ENCODE measurements around the gene FHOD3. TPM values are rescaled to one million over a fixed set of nuclear protein-coding genes. Genes with fewer than 3 reads are reported as not detected.
"Not testable (repeated sequence)": the region's sequence is repeated elsewhere in the genome, so short reads cannot be mapped to it uniquely, and the experiment has no call there.

Gene FHOD3
- total RNA-seq, 4 donors from 2014 or later = 3.5 to 40.0 (median 14.5) TPM

DNA sequence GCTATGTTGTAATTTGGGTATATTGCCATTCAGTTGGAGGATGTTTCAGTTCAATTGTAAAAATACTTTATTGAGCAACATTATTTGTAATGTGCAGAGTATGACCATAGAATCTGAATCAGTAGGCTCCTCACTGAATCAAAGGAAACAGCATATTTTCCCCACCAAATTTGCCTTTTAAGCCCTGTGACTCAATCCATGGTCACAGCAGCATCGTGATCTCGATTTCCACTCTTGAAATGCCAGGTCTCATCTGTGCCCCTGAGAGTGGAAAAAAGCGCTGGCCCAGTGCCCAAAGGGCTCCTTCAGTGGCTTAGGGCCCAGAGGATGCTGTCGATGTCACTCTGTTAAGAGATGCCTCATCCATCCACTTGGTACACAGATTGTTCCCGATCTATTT lies 57.5 kb downstream of the FHOD3 start:
- H3K27ac ChIP-seq = no peak overlapping the region
- H3K27me3 ChIP-seq = no peaks in the 10 kb centered on the region
- WGBS, 2 donors (ENCODE audit: low coverage in 1 of 2) = 81 to 92% methylated on average over 2 to 5 of the region's 5 CpGs
- in situ Hi-C loops (cut with MboI; ENCODE audit: low pct_ligation_motif_present in 1 of 4, low pct_unique_long_range_greater_than_20kb in 1 of 4, low sequenced_read_pairs in 3 of 4) = no loop called here
- H3K4me1 ChIP-seq = peaks cover 0 to 10% (median 4%) of the 10 kb centered on the region in 4 donors
- no peak for DNase-seq
- H3K36me3 ChIP-seq = no peaks in the 10 kb centered on the region
- intact Hi-C loops (cut with DNase I; ENCODE audit: low total_unique reads) = no loop called here
- no peak overlapping the region for H3K4me3 ChIP-seq
- TF ChIP-seq EP300 (IDR thresholded peaks at IDR 0.05; ENCODE audit: low read depth) (no peak), POLR2AphosphoS5 (IDR thresholded peaks at IDR 0.05) (no peak), POLR2A (IDR thresholded peaks at IDR 0.05) (no peak)
- TF ChIP-seq, protein P1, sequence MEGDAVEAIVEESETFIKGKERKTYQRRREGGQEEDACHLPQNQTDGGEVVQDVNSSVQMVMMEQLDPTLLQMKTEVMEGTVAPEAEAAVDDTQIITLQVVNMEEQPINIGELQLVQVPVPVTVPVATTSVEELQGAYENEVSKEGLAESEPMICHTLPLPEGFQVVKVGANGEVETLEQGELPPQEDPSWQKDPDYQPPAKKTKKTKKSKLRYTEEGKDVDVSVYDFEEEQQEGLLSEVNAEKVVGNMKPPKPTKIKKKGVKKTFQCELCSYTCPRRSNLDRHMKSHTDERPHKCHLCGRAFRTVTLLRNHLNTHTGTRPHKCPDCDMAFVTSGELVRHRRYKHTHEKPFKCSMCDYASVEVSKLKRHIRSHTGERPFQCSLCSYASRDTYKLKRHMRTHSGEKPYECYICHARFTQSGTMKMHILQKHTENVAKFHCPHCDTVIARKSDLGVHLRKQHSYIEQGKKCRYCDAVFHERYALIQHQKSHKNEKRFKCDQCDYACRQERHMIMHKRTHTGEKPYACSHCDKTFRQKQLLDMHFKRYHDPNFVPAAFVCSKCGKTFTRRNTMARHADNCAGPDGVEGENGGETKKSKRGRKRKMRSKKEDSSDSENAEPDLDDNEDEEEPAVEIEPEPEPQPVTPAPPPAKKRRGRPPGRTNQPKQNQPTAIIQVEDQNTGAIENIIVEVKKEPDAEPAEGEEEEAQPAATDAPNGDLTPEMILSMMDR (IDR thresholded peaks at IDR 0.05) = no peak
- H3K9me3 ChIP-seq = no peaks in the 10 kb centered on the region

- in situ Hi-C loops (cut with MboI; ENCODE audit: low pct_ligation_motif_present in 1 of 4, low pct_unique_long_range_greater_than_20kb in 1 of 4, low sequenced_read_pairs in 3 of 4) (no loop called here), intact Hi-C loops (cut with DNase I; ENCODE audit: low total_unique reads) (no loop called here)
- H3K9me3 ChIP-seq = no peaks in the 10 kb centered on the region
- DNase-seq = no peak
- H3K27me3 ChIP-seq = no peaks in the 10 kb centered on the region
- H3K4me3 ChIP-seq = no peak overlapping the region
- no peaks in the 10 kb centered on the region for H3K36me3 ChIP-seq
- WGBS, 2 donors (ENCODE audit: low coverage in 1 of 2) = 71% methylated on average over 7 of the region's 7 CpGs; no CpG with 5 or more reads in 1 of the 2 donors
- H3K27ac ChIP-seq = no peak overlapping the region
- TF ChIP-seq POLR2AphosphoS5 (IDR thresholded peaks at IDR 0.05) (no peak), EP300 (IDR thresholded peaks at IDR 0.05; ENCODE audit: low read depth) (no peak)
- H3K4me1 ChIP-seq = peaks cover 0 to 5% (median 1%) of the 10 kb centered on the region in 4 donors
These were observed 58.0 kb downstream of the FHOD3 start for GRCh38 chr18:36355511-36355910.

DNA sequence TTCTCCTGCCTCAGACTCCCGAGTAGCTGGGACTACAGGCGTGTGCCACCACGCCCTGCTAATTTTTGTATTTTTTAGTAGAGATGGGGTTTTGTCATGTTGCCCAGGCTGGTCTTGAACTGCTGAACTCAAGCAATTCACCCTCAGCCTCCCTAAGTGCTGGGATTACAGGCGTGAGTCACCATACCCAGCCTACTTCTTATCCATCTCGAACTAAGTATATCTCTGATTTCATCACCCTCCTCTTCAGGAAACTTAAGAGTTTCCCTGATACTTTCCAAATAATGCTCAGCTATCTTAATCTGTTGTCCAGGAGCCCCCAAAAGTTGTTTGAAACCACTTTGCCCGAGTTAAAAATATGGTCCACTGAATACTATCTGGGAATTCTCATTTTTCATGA lies 59.2 kb downstream of the FHOD3 start:
- H3K27ac ChIP-seq; DNase-seq; in situ Hi-C loops (cut with MboI; ENCODE audit: low pct_ligation_motif_present in 1 of 4, low pct_unique_long_range_greater_than_20kb in 1 of 4, low sequenced_read_pairs in 3 of 4); intact Hi-C loops (cut with DNase I; ENCODE audit: low total_unique reads); H3K9me3 ChIP-seq; H3K27me3 ChIP-seq; H3K4me3 ChIP-seq; H3K36me3 ChIP-seq; H3K4me1 ChIP-seq: not testable (repeated sequence)
- 84 to 92% methylated on average over 5 to 6 of the region's 6 CpGs for WGBS, 2 donors (ENCODE audit: low coverage in 1 of 2)

DNA sequence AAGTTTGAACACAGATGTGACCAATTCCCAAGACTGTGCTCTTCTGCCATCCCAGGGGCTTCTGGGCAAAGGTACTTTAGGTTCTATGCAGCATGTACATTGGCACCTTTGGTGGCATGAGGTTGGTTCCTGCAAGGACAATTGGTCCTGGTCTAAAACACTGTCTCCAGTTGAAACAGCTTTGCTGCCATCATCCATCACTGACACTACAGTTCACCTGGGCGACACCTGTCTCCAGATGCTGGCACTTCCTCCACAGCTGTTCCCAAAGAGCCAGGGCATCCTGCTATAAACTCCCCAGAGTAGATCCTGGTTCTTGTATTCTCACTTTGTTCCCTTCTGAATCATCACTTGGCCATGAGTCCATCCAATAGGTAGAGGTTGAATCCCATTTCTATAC lies 60.6 kb downstream of the FHOD3 start:
- Histone ChIP-seq H3K36me3 (no peaks in the 10 kb centered on the region), H3K4me1 (no peaks in the 10 kb centered on the region), H3K27ac (no peak overlapping the region), H3K9me3 (no peaks in the 10 kb centered on the region), H3K4me3 (no peak overlapping the region), H3K27me3 (no peaks in the 10 kb centered on the region)
- intact Hi-C loops (cut with DNase I; ENCODE audit: low total_unique reads) = no loop called here
- DNase-seq = no peak
- TF ChIP-seq, protein P1 (IDR thresholded peaks at IDR 0.05) = no peak
- TF ChIP-seq EP300 (IDR thresholded peaks at IDR 0.05; ENCODE audit: low read depth) = no peak
- no peak for TF ChIP-seq POLR2A (IDR thresholded peaks at IDR 0.05)
- no peak for TF ChIP-seq POLR2AphosphoS5 (IDR thresholded peaks at IDR 0.05)
- in situ Hi-C loops (cut with MboI; ENCODE audit: low pct_ligation_motif_present in 1 of 4, low pct_unique_long_range_greater_than_20kb in 1 of 4, low sequenced_read_pairs in 3 of 4) = no loop called here
- 86% methylated on average over 1 of the region's 1 CpG; no CpG with 5 or more reads in 1 of the 2 donors for WGBS, 2 donors (ENCODE audit: low coverage in 1 of 2)

- no peak for TF ChIP-seq POLR2A (IDR thresholded peaks at IDR 0.05)
- no peak for TF ChIP-seq EP300 (IDR thresholded peaks at IDR 0.05; ENCODE audit: low read depth)
- TF ChIP-seq, protein P1 (IDR thresholded peaks at IDR 0.05) = no peak
- TF ChIP-seq POLR2AphosphoS5 (IDR thresholded peaks at IDR 0.05) = no peak
- WGBS, 2 donors (ENCODE audit: low coverage in 1 of 2) = 73% methylated on average over 1 of the region's 1 CpG; no CpG with 5 or more reads in 1 of the 2 donors
These were observed 62.9 kb downstream of the FHOD3 start for GRCh38 chr18:36360256-36360909.

More at GRCh38 chr18:36360256-36360909, 62.9 kb downstream of the FHOD3 start:
- Histone ChIP-seq H3K27me3 (no peaks in the 10 kb centered on the region), H3K4me3 (no peak overlapping the region), H3K27ac (no peak overlapping the region), H3K36me3 (no peaks in the 10 kb centered on the region), H3K4me1 (no peaks in the 10 kb centered on the region), H3K9me3 (no peaks in the 10 kb centered on the region)
- no peak for DNase-seq
- in situ Hi-C loops (cut with MboI; ENCODE audit: low pct_ligation_motif_present in 1 of 4, low pct_unique_long_range_greater_than_20kb in 1 of 4, low sequenced_read_pairs in 3 of 4) = no loop called here
- intact Hi-C loops (cut with DNase I; ENCODE audit: low total_unique reads) = no loop called here
